ENCODE data around the gene ANK2.
"Not testable (repeated sequence)": the region's sequence is repeated elsewhere in the genome, so short reads cannot be mapped to it uniquely, and the experiment has no call there.

Gene ANK2

DNA sequence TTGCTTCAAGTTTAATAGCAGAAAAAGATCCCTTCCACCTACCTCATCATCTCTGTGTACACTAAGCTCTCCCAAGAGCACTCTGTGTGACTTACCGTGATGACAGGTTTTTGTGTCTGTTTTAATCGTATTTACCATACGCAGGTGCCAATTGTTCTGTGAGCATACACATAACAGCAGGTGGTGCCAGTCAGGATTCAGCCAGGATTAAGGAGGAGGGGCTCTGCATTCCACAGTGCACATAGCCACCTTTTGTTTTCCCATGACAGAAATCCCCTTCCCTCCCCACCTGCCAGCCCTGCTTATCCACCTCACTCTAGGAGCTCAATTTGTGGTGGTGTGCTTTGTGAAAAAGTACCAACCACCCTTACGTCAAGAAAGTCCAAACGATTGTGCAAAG is 14.8 kb downstream of the ANK2 start:
- peaks cover 4% of the 10 kb centered on the region for H3K27me3 Mint-ChIP-seq (ENCODE audit: low read depth)
- H3K36me3 Mint-ChIP-seq (ENCODE audit: low read depth), result no peaks in the 10 kb centered on the region
- no peaks in the 10 kb centered on the region for H3K4me1 Mint-ChIP-seq (ENCODE audit: low read depth)
- H3K27ac Mint-ChIP-seq, result no peak overlapping the region
- H3K4me3 Mint-ChIP-seq, result no peak overlapping the region
- no peaks in the 10 kb centered on the region for H3K9me3 Mint-ChIP-seq

- H3K4me3 Mint-ChIP-seq, result no peak overlapping the region
- H3K27ac Mint-ChIP-seq, result no peak overlapping the region
- H3K36me3 Mint-ChIP-seq (ENCODE audit: low read depth), result no peaks in the 10 kb centered on the region
- H3K4me1 Mint-ChIP-seq (ENCODE audit: low read depth), result no peaks in the 10 kb centered on the region
- H3K9me3 Mint-ChIP-seq, result no peaks in the 10 kb centered on the region
- peaks cover 4% of the 10 kb centered on the region for H3K27me3 Mint-ChIP-seq (ENCODE audit: low read depth)
Measured at GRCh38 chr4:113065629-113066028, 16.2 kb downstream of the ANK2 start.

- H3K36me3 Mint-ChIP-seq (ENCODE audit: low read depth); H3K4me1 Mint-ChIP-seq (ENCODE audit: low read depth): not testable (repeated sequence)
Measured at GRCh38 chr4:113068771-113069170, 19.3 kb downstream of the ANK2 start.

GRCh38 chr4:113069212-113069892 is 19.9 kb downstream of the ANK2 start:
- Mint-ChIP-seq H3K27ac (no peak overlapping the region), H3K27me3 (ENCODE audit: low read depth) (no peaks in the 10 kb centered on the region), H3K4me1 (ENCODE audit: low read depth) (no peaks in the 10 kb centered on the region), H3K4me3 (no peak overlapping the region), H3K36me3 (ENCODE audit: low read depth) (no peaks in the 10 kb centered on the region), H3K9me3 (no peaks in the 10 kb centered on the region)

More at GRCh38 chr4:113068771-113069170, 19.3 kb downstream of the ANK2 start:
- H3K27ac Mint-ChIP-seq; H3K27me3 Mint-ChIP-seq (ENCODE audit: low read depth); H3K9me3 Mint-ChIP-seq; H3K4me3 Mint-ChIP-seq: not testable (repeated sequence)

GRCh38 chr4:113070755-113071154 is 21.3 kb downstream of the ANK2 start:
- Mint-ChIP-seq H3K27ac (no peak overlapping the region), H3K9me3 (no peaks in the 10 kb centered on the region), H3K4me1 (ENCODE audit: low read depth) (no peaks in the 10 kb centered on the region), H3K36me3 (ENCODE audit: low read depth) (no peaks in the 10 kb centered on the region), H3K27me3 (ENCODE audit: low read depth) (no peaks in the 10 kb centered on the region), H3K4me3 (no peak overlapping the region)

GRCh38 chr4:113071274-113071673 is 21.8 kb downstream of the ANK2 start:
- no peaks in the 10 kb centered on the region for H3K9me3 Mint-ChIP-seq
- no peaks in the 10 kb centered on the region for H3K36me3 Mint-ChIP-seq (ENCODE audit: low read depth)
- H3K27ac Mint-ChIP-seq, result no peak overlapping the region
- H3K4me3 Mint-ChIP-seq, result no peak overlapping the region
- H3K27me3 Mint-ChIP-seq (ENCODE audit: low read depth), result no peaks in the 10 kb centered on the region
- no peaks in the 10 kb centered on the region for H3K4me1 Mint-ChIP-seq (ENCODE audit: low read depth)

- H3K4me3 Mint-ChIP-seq, result no peak overlapping the region
- H3K27ac Mint-ChIP-seq, result no peak overlapping the region
- H3K9me3 Mint-ChIP-seq, result no peaks in the 10 kb centered on the region
- H3K27me3 Mint-ChIP-seq (ENCODE audit: low read depth), result no peaks in the 10 kb centered on the region
- H3K4me1 Mint-ChIP-seq (ENCODE audit: low read depth), result no peaks in the 10 kb centered on the region
- H3K36me3 Mint-ChIP-seq (ENCODE audit: low read depth), result no peaks in the 10 kb centered on the region
Measured at GRCh38 chr4:113071805-113072204, 22.4 kb downstream of the ANK2 start.

DNA sequence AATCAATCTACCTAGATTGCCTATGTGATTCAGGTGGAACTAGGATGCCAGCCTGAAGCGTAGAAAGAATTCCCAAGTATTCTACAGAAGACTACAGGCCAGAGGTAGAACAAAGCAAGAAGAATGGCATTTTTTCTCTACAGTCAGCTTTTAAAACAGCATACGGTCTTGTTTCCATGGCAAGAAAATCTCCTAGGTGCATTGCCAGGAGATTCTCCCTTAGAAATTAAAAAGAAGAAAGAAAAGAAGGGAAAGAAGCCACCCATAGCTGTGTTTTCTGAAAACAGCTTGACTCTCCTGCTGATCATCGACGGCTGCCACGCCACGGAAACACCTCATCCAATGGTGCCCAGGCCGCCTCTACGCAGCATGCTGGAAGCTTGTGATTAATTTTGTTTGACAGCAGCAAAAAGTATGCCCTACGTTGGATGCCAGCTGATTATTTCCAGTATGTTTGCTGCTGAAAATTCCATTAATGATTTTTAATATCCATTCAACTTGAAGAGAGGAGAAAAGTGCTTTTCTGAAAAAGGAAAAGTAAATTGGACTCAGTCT is 24.1 kb downstream of the ANK2 start:
- no peaks in the 10 kb centered on the region for H3K36me3 Mint-ChIP-seq (ENCODE audit: low read depth)
- H3K4me3 Mint-ChIP-seq, result no peak overlapping the region
- no peak overlapping the region for H3K27ac Mint-ChIP-seq
- no peaks in the 10 kb centered on the region for H3K9me3 Mint-ChIP-seq
- H3K27me3 Mint-ChIP-seq (ENCODE audit: low read depth), result no peaks in the 10 kb centered on the region
- no peaks in the 10 kb centered on the region for H3K4me1 Mint-ChIP-seq (ENCODE audit: low read depth)

GRCh38 chr4:113077575-113077974 is 28.1 kb downstream of the ANK2 start:
- Mint-ChIP-seq H3K27me3 (ENCODE audit: low read depth) (no peaks in the 10 kb centered on the region), H3K9me3 (no peaks in the 10 kb centered on the region), H3K4me1 (ENCODE audit: low read depth) (no peaks in the 10 kb centered on the region), H3K36me3 (ENCODE audit: low read depth) (no peaks in the 10 kb centered on the region), H3K4me3 (no peak overlapping the region), H3K27ac (no peak overlapping the region)

GRCh38 chr4:113078066-113078465 is 28.6 kb downstream of the ANK2 start:
- H3K4me3 Mint-ChIP-seq, result no peak overlapping the region
- H3K27me3 Mint-ChIP-seq (ENCODE audit: low read depth), result no peaks in the 10 kb centered on the region
- H3K4me1 Mint-ChIP-seq (ENCODE audit: low read depth), result no peaks in the 10 kb centered on the region
- no peaks in the 10 kb centered on the region for H3K9me3 Mint-ChIP-seq
- H3K27ac Mint-ChIP-seq, result no peak overlapping the region
- no peaks in the 10 kb centered on the region for H3K36me3 Mint-ChIP-seq (ENCODE audit: low read depth)

GRCh38 chr4:113080050-113080449 is 30.6 kb downstream of the ANK2 start:
- H3K27me3 Mint-ChIP-seq (ENCODE audit: low read depth), result no peaks in the 10 kb centered on the region
- H3K4me1 Mint-ChIP-seq (ENCODE audit: low read depth), result no peaks in the 10 kb centered on the region
- no peak overlapping the region for H3K4me3 Mint-ChIP-seq

GRCh38 chr4:113080624-113081023 is 31.2 kb downstream of the ANK2 start:
- Mint-ChIP-seq H3K36me3 (ENCODE audit: low read depth) (no peaks in the 10 kb centered on the region), H3K27ac (no peak overlapping the region), H3K9me3 (no peaks in the 10 kb centered on the region), H3K27me3 (ENCODE audit: low read depth) (no peaks in the 10 kb centered on the region), H3K4me1 (ENCODE audit: low read depth) (no peaks in the 10 kb centered on the region), H3K4me3 (no peak overlapping the region)

More at GRCh38 chr4:113080050-113080449, 30.6 kb downstream of the ANK2 start:
- Mint-ChIP-seq H3K9me3 (no peaks in the 10 kb centered on the region), H3K27ac (no peak overlapping the region), H3K36me3 (ENCODE audit: low read depth) (no peaks in the 10 kb centered on the region)

GRCh38 chr4:113083346-113083745 is 33.9 kb downstream of the ANK2 start:
- Mint-ChIP-seq H3K27ac (no peak overlapping the region), H3K27me3 (ENCODE audit: low read depth) (peaks cover 4% of the 10 kb centered on the region), H3K36me3 (ENCODE audit: low read depth) (no peaks in the 10 kb centered on the region), H3K4me3 (no peak overlapping the region), H3K4me1 (ENCODE audit: low read depth) (no peaks in the 10 kb centered on the region), H3K9me3 (no peaks in the 10 kb centered on the region)

DNA sequence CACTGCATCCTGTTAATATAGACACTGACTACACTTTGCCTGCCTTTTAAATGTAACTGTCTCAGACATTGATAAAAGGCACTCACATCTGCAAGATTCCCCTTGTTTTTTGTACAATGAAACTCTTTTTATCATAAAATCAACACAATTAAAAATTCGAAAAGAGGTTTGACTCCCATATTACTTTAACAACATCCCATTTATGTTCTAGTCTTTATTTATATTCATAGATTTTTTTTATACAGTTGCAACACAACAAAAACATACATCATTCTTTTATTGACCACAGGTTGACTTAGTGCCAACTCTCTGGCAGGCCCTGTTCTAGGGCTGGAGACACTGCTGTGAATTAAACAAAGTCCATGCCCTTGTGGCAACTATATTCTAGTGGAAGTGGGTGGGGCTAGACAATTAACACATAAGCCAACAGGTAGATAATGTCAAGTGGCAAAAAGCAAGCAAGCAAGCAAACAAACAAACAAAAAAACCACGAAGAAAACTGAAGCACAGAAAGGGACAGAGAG is 36.8 kb downstream of the ANK2 start:
- Mint-ChIP-seq H3K9me3 (no peaks in the 10 kb centered on the region), H3K4me3 (no peak overlapping the region), H3K27me3 (ENCODE audit: low read depth) (peaks cover 4% of the 10 kb centered on the region)

DNA sequence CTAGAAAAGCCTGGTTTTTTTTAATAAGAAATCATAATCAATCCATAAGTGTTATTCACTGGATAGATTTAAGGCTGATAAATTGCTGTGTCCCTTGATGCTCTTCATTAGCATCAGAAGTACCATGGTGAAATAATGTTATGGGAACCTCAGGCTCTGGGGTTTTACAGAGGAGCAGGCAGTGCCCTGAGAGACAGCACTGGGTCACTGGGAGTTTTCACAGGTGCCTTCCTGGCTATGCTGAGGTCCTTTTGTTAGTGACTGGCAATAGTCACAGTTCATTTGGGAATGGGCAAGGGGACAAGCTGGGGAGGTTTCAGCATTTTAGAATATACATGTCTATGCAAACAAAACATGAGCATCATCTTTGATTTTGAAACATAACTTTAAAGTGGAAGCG is 38.6 kb downstream of the ANK2 start:
- Mint-ChIP-seq H3K4me3 (no peak overlapping the region), H3K36me3 (ENCODE audit: low read depth) (no peaks in the 10 kb centered on the region), H3K27ac (no peak overlapping the region), H3K4me1 (ENCODE audit: low read depth) (no peaks in the 10 kb centered on the region), H3K27me3 (ENCODE audit: low read depth) (peaks cover 4% of the 10 kb centered on the region), H3K9me3 (no peaks in the 10 kb centered on the region)

More for the DNA sequence above, 36.8 kb downstream of the ANK2 start:
- Mint-ChIP-seq H3K4me1 (ENCODE audit: low read depth) (no peaks in the 10 kb centered on the region), H3K36me3 (ENCODE audit: low read depth) (no peaks in the 10 kb centered on the region), H3K27ac (no peak overlapping the region)
